GM21447 (cell line): ENCODE results near the gene ANKRD12.
"Not testable (repeated sequence)": the region's sequence is repeated elsewhere in the genome, so short reads cannot be mapped to it uniquely, and the experiment has no call there.

ENCODE experiments used
- ATAC-seq: cut with Tn5 transposase; IDR thresholded peaks from one replicate; pipeline ENCODE4 v1.9.1; 2021; ENCODE audit not compliant: unreplicated experiment

The ANKRD12 gene

GRCh38 chr18:9223356-9223755, 86.8 kb downstream of the ANKRD12 start:
- no peak for ATAC-seq

DNA sequence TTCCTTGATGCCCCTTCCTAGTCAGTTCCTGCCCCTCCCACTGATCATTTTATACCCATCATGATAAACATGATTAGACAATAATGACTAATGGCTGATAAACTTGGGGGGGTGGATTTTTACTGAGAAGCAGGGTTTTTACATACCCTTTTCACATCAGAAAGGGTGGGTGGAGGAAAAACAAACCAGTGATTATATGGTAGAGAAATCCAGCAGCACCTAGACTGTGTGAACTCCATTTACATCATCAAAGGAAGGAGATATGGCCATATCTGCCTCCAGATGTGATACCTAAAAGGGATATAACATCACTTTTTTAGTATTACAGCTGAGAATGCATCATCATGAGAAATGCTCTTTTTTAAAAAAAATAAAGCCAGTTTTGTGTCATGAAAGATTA, 89.9 kb downstream of the ANKRD12 start:
- no peak for ATAC-seq

- no peak for ATAC-seq
These were observed 95.4 kb downstream of the ANKRD12 start for GRCh38 chr18:9231852-9232486.

DNA sequence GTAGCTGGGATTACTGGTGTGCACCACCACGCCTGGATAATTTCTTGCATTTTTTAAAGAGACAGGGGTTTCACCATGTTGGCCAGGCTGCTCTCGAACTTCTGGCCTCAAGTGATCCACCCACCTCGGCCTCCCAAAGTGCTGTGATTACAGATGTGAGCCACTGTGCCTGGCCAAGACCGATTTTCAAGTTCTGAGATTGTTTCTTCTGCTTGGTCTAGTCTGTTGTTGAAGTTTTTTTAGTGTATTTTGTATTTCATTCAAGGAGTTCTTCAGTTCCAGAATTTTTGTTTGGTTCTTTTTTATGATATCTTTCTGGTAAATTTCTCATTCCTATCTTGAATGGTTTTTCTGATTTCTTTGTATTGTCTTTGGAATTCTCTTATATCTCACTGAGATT, 96.4 kb downstream of the ANKRD12 start:
- no peak for ATAC-seq

- ATAC-seq = no peak
These were observed 97.3 kb downstream of the ANKRD12 start for GRCh38 chr18:9233771-9234440.

DNA sequence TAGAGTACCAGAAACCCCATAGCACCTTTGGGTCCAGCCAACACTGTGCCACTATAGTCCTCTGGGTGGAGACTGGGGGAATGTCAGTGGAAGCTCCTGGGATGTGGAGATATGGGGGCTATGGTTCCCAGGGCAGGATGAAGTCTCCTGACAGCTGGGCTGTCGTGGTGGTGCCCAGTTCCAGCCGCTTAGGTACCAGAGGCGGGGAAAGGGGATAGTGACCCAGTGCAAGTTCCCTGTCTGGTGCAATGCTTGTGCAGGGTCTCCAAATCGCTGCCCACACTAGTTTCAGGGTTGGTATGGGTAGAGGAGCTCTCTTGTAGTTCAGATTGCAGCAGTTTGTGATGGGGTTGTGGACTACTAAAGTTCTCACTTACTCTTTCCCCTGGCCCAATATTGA, 97.9 kb downstream of the ANKRD12 start:
- no peak for ATAC-seq

GRCh38 chr18:9237981-9238380, 101.4 kb downstream of the ANKRD12 start:
- ATAC-seq = no peak

- ATAC-seq = no peak
These were observed 103.1 kb downstream of the ANKRD12 start for GRCh38 chr18:9239720-9240119.

DNA sequence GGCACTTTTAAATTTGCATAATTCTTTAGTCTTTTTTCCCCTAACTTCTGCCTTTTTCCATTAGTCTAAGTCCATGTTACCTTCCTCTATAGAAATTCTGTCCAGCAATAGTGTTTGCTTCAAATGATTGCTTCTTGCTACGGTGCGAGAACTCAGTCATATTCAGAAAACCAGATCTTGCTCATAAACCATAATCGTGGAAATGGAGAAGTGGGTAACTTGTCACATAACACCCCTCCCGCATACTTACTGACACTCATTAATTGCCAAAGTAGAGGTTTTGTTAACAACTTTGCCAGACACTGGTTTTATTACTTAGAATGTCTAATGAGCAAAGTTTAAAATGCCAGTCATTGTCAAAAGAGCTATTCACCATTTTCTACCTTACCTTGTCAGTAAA, 103.7 kb downstream of the ANKRD12 start:
- ATAC-seq = no peak

- no peak for ATAC-seq
These were observed 106.4 kb downstream of the ANKRD12 start for GRCh38 chr18:9243029-9243428.

GRCh38 chr18:9244376-9244775, 107.8 kb downstream of the ANKRD12 start:
- no peak for ATAC-seq

GRCh38 chr18:9248661-9249060, 112.1 kb downstream of the ANKRD12 start:
- ATAC-seq = no peak

DNA sequence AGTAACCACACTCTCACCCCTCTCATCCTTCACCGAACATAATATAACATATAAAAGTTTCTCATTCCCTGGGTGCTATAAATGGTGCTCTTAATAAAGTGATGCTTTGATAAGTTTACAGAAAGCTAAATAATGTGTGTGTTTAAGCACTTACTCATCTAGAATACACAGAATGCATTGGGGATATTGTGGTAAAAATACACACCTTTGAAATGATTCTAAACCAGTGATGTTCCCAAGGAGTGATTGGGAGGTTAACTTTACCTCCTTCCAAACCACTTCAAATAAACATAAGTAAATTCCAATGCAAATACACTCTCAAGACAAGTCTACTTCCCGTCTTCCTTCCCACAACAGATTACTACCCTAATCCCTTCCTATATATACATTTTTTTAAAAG, 112.7 kb downstream of the ANKRD12 start:
- no peak for ATAC-seq

- ATAC-seq = no peak
These were observed 122.6 kb downstream of the ANKRD12 start for GRCh38 chr18:9259173-9259572.

DNA sequence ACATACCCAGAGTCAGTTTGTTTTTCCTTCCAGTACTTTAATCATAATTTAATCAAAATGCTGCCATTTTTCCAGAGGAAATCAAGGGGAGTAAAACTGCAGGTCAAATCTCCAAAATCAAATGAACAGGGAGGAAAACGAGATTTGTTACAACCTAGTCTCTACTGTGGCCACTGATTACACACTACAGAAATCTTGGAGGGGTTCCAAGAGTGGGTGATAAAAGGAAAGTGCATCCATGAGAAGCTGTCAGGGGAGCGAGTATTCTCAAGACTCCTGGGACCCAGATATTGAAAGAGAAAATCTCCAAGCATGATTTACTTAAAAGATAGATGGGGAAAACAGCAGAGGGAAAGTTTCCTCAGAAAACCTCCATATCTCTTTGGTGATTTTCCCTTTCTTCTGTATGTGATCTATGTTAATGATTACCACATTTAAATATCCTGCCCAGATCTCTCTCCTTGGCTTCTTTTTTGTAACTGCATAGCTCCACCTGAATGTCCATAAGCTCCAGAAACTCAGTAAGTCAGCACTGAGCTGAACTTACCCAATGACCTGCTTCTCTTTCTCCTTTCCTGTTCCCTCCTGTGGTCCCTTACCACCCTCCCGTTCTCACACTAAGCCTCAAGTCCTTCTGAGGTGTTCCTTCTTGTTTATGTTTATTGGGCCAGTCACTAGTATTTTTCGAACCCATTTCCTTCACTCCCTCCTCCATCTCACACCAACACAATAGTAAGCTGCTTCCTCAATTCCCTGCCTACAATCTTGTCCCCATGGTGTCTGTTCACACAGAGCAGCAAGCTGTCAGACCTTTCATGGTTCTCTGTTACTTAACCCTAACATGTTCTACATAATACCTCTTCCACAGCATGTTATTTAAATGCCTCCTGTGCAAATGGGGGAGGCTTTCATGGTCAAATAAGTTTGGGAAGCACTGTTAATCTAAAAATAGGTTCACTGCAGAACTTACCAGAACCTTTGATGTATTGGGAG, 124.1 kb downstream of the ANKRD12 start:
- no peak for ATAC-seq

DNA sequence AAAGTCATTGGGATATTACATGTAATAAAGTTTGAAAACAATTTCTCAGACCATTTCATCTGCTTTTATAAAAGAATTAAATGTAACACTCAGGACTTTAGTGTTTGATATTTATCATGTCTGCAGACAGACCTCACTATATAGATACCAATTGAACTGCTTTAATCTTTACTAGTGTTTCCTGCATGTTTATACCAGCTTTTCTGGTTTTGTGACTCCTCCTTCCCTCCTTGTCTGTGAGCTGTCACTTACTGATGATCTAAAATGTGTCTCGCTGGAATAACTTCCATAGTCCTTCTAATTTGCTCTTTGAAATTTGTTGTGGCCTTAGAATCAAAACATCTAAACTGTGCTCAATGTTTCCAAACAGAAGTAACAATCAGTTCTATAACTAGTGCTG, 126.7 kb downstream of the ANKRD12 start:
- ATAC-seq = no peak

- ATAC-seq = not testable (repeated sequence)
These were observed 128.2 kb downstream of the ANKRD12 start for GRCh38 chr18:9264797-9265196.

DNA sequence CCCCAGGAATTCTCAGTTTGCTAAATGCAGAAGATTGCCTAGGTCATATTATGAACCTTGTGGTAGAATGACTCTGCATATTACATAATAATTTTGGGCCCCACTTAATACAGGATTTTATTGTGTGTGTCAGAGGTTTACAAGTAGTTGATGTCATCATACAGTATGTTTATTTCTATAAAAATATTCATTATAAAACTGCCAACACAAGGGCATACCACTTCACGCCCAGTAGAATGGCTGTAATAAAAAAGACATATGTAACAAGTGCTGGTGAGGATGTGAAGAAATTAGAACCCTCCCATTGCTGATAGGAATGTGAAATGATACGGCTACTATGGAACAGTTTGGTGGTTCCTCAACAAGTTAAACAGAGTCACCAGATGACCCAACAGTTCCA, 136.6 kb downstream of the ANKRD12 start:
- ATAC-seq = no peak

GRCh38 chr18:9275890-9276289, 139.3 kb downstream of the ANKRD12 start:
- ATAC-seq = no peak

DNA sequence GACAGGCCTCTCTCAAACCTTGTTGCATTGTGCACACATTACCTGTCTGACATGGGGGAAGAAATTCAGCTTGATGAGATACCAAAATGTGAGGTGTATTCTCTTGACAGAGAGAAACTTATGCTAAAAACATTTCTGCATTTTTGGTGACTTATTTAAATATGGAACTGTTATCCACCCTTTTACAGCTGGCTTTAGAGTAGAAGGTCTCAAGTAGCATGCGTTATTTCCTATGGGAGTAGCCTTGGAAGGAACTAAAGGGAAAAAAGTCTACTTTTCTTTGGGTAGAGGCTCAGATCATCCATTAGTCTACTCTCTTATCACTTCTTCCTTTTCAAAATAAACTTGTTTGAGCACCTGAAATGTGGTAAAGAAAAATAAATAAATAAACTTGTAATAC, 141.4 kb downstream of the ANKRD12 start:
- ATAC-seq = no peak

GRCh38 chr18:9280849-9281248, 144.3 kb downstream of the ANKRD12 start:
- no peak for ATAC-seq

- ATAC-seq = no peak
These were observed 145.2 kb downstream of the ANKRD12 start for GRCh38 chr18:9281780-9282179.
